SKM-1 (cell line): ENCODE results near the gene MYO3A.

ENCODE experiments used
- DNase-seq: peaks from one replicate; lab custom pipeline; 2025; ENCODE audit not compliant: unreplicated experiment; lab: John Stamatoyannopoulos, UW

The MYO3A gene, protein sequence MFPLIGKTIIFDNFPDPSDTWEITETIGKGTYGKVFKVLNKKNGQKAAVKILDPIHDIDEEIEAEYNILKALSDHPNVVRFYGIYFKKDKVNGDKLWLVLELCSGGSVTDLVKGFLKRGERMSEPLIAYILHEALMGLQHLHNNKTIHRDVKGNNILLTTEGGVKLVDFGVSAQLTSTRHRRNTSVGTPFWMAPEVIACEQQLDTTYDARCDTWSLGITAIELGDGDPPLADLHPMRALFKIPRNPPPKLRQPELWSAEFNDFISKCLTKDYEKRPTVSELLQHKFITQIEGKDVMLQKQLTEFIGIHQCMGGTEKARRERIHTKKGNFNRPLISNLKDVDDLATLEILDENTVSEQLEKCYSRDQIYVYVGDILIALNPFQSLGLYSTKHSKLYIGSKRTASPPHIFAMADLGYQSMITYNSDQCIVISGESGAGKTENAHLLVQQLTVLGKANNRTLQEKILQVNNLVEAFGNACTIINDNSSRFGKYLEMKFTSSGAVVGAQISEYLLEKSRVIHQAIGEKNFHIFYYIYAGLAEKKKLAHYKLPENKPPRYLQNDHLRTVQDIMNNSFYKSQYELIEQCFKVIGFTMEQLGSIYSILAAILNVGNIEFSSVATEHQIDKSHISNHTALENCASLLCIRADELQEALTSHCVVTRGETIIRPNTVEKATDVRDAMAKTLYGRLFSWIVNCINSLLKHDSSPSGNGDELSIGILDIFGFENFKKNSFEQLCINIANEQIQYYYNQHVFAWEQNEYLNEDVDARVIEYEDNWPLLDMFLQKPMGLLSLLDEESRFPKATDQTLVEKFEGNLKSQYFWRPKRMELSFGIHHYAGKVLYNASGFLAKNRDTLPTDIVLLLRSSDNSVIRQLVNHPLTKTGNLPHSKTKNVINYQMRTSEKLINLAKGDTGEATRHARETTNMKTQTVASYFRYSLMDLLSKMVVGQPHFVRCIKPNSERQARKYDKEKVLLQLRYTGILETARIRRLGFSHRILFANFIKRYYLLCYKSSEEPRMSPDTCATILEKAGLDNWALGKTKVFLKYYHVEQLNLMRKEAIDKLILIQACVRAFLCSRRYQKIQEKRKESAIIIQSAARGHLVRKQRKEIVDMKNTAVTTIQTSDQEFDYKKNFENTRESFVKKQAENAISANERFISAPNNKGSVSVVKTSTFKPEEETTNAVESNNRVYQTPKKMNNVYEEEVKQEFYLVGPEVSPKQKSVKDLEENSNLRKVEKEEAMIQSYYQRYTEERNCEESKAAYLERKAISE (N-terminal part only)

GRCh38 chr10:25933653-25934608, at the start of gene MYO3A:
Gene MYO3A (plus strand): TSS chr10:25934229. CDS start chr10:25952111, 17,882 bp downstream.
- DNase-seq, result no peak

DNA sequence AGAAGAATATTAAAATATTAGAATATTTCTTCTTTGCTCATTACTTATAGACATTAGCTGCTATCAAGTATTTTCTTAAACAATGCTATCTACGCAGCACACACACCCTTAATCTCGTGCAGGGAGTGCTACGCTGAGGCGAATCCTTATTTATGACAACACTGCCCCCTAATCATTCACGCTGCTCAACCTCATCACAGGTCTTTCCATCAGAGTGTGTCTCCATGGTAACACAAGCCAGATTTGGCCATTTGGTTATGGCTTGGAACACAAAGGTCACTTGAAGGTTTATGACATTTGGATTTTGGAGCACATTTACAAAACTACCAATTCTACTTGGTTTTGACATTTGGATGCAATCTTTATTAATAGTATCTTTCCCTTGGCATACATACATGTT, 45.4 kb upstream of the MYO3A start:
- no peak for DNase-seq

DNA sequence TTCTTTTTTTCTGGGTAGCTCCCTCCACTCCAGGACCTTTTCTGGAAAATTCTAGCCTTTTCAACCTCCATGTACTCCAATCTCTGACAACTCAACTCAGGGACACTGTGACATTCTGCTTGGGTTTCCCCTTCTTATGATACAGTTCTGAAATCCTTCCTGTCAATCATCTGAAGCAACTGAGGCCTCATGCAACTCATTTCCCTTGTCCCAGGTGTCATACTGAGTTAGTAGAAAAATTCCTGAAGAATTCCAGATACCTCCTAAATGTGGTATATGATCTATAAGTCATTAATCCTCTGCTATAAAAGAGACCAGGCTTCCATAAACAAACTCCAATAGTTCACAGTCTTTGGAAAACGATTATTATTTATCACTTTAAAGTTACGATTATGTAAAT, 43.0 kb upstream of the MYO3A start:
- DNase-seq, result no peak

DNA sequence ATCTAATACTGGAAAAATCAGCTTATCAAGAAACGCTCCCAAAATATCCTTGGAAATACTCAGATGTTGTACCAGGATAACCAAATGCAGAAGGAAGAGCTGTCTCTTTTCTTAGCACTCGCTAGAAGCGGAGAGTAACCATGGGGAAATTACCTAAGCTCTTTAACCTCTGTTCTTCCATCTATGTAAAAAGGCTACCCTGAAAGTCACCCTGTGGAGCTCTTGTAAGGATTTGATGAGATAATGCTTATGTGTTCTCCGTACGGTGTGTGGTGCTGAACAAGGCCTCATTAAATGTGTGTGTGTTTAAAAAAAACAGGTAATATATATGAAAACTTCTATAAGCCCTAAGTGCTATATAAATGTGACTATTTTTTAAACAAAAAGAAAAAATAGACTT, 38.2 kb upstream of the MYO3A start:
- DNase-seq, result no peak

DNA sequence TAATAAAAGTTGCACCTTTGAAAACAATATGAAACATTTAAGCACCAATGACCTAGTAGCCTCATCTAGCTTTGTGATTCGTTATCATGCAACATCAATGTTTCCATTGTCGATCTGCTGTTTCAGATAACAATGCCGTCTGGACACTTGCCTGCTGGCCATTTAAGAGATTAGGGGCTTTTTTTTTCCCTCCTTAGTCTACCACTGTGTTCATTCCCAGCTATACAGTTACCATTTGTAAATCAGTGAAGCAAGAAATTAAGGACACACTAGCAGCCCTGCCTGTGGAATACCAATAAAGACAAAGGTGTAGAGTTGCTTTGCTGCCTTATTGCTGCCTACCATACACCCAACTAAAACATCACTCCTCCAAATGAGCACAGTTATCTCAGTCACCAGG, 37.6 kb upstream of the MYO3A start:
- no peak for DNase-seq

- DNase-seq, result no peak
Measured at GRCh38 chr10:25899304-25899703, 34.7 kb upstream of the MYO3A start.

- no peak for DNase-seq
Measured at GRCh38 chr10:25901199-25901598, 32.8 kb upstream of the MYO3A start.

DNA sequence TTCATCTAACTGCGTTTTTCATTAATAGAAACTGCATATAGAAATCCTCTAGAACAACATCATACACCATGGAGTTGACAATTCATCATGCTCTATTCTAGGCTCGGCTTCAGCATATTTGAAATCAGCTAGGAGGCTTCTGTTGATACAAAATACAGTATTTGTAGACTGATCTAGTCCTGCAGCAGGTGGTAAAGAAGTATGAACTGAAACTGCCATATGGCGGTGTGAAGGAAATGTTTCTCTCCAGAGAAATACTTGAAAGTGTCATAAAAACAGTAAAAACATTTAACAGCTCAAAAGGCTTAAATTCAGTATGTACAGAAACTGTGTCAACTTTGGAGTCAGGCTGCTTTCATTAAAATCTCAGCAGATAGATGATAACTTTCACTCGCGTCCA, 32.0 kb upstream of the MYO3A start:
- DNase-seq, result no peak

DNA sequence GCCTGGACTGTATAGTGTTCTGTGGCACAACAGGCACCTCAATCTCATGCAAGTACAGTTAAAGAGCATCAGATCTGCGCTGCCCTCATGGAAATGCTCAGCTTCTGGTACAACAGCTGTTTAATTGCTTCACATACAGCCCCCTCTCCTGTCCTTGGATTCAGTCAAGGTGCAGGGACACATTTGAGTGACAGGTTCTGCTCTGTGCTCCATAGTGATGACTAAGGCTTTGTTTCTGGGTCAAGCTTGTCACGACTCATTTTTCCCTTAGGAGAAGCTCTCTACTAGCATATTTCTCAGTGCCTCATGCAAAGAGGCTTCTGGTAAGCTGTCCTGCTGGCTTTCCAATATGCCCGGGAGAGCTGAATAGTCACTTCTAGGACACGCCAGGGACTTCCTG, 26.8 kb upstream of the MYO3A start:
- DNase-seq, result no peak

DNA sequence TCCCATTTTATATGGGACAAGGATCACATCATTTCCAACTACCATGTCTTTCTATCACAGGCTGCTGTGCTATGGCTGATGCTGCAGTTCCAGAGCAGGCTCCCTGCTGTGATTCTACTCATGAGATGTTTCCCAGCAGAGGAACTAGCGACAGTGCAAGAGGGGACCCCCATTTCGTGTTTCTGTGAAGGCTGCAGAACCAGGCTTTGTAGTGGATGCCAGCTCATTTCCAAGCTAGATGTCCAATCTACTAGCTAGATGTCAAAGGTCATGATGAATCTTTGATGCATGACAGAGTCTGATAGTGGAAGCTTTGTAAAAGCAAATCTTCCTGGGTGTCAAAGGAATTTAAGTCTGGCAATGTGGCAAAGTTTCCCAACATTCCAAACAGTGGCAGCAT, 21.2 kb upstream of the MYO3A start:
- DNase-seq, result no peak

DNA sequence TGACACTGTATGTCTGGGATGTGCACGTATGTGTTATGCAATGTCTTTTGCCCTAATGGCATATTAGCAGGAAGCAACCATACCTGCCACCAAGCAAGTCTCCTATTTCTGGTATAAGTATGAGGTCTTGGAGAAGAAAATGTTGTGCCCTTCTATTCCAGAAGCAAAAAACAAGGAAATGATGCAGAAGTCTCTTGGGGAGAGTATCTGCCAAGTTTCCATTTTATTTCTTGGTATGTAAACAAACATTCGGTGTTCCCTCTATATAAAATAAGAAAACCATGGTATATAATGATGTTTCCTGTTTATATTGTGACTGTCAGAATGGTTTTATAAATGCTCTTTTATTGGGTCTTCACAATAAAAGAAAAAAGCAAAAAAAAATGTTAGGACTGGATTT, 19.3 kb upstream of the MYO3A start:
- no peak for DNase-seq

- DNase-seq, result no peak
Measured at GRCh38 chr10:25934621-25935139, 651 bp downstream of the MYO3A start.

DNA sequence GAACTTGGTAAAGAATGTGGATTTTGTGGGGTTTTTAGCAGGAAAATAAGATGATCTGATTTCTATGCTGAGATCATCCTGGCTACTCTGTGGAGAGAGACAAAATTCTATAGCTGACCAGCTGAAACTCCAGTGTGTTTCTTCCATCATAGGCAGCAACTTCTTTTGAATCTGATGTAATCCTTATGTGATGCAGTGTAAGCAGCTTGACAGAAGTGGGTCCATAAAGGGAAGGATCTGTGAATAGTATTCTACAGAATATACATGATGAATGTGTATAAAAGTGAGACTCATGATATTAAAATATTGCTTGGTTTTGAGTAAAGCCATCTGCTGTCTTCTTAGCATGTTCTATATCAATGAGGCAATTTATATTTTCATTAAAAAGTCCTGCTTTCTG, 4.4 kb downstream of the MYO3A start:
- DNase-seq, result no peak

- DNase-seq, result no peak
Measured at GRCh38 chr10:25944771-25945170, 10.7 kb downstream of the MYO3A start.

DNA sequence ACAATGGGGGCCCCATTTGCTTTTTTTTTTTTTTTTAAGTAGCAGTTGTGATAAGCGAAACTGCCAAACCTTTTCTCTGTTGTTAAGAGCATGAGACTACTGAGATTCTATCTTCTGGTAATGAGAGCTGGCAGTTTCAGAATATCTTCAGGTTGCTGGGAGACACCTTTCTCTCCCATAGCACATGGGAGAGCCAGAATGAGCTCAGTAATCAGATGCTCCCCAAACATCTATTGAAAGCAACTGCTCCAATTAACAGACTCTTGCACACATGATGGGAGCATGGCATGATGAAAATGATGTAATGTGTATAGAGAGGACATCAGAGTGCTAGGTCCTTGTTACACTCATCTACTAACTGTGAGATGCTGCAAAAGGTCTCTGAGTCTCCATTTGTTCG, 18.8 kb downstream of the MYO3A start:
- no peak for DNase-seq

GRCh38 chr10:25954851-25955250, 20.8 kb downstream of the MYO3A start:
- DNase-seq, result no peak

- no peak for DNase-seq
Measured at GRCh38 chr10:25959540-25960232, 25.7 kb downstream of the MYO3A start.

DNA sequence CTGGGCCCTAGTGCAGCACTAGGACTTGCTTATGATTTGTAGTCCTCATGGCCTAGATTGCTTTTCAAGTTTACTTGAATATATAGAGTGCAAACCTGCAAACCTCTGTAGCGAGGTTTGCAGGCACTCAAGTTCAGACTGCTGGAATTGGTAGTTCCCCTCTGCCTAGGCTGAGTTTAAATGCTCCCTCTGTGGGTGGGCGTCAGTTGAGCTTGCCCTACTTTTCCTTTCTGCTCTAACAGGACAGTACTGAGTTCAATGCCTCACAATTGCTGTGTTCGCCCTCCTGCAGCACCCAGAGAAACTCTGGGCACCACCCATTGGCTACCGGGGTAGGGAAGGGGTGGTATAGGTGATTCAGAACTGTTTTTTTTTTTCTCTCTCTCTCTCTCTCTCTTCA, 31.6 kb downstream of the MYO3A start:
- DNase-seq, result no peak

DNA sequence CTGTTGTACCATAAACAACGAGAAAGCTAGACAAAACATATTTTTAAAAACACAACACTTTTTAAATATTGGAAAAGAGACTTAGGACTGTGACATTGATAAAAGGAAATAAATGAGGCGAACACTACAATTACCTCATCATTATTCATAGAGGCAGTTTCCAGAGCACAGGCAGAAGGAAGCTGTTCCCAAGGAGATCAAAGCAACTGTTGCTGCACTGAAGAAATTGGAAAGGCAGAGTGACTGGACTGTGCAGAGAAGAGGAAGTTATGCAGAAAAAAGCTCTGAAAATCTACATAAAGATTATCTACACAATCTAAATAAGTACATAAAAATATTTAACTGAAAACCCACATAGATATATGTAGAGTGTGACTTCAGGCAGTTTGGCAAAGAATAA, 32.8 kb downstream of the MYO3A start:
- no peak for DNase-seq
